ENCODE measurements around the gene MRPL38. TPM values are rescaled to one million over a fixed set of nuclear protein-coding genes. Genes with fewer than 3 reads are reported as not detected.

MRPL38 gene
- total RNA-seq, 1 donor from 2014 or later: 65.6 TPM

DNA sequence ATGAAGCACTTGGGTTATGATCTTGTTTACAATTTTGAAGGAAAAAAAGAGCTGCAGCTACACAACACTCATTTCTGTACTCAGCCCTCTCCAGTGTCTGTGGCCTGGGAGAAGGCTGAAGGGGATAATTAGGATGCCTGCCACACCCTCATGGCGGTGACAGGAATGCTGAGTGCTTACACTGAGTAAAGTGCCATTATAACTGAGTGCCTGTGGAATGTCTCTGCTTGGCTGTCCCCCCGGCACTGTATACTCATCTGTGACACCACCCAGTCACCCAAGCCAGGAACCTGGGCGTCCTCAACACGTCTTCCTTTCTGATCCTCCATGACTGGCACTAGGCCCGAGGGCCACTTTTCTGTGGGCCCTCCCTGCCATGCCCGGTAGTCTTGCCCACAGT lies 3.5 kb upstream of the MRPL38 start:
- H3K9me3 ChIP-seq (ENCODE audit: insufficient read depth, low read depth, low read length): no peaks in the 10 kb centered on the region
- TF ChIP-seq, protein P1, sequence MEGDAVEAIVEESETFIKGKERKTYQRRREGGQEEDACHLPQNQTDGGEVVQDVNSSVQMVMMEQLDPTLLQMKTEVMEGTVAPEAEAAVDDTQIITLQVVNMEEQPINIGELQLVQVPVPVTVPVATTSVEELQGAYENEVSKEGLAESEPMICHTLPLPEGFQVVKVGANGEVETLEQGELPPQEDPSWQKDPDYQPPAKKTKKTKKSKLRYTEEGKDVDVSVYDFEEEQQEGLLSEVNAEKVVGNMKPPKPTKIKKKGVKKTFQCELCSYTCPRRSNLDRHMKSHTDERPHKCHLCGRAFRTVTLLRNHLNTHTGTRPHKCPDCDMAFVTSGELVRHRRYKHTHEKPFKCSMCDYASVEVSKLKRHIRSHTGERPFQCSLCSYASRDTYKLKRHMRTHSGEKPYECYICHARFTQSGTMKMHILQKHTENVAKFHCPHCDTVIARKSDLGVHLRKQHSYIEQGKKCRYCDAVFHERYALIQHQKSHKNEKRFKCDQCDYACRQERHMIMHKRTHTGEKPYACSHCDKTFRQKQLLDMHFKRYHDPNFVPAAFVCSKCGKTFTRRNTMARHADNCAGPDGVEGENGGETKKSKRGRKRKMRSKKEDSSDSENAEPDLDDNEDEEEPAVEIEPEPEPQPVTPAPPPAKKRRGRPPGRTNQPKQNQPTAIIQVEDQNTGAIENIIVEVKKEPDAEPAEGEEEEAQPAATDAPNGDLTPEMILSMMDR (IDR thresholded peaks at IDR 0.05; ENCODE audit: insufficient read depth, low read depth, low read length): no peak
- TF ChIP-seq EZH2 (IDR thresholded peaks at IDR 0.05; ENCODE audit: insufficient read depth, low read length): no peak
- Mint-ChIP-seq H3K36me3 (ENCODE audit: low read depth, unreplicated experiment) (no peaks in the 10 kb centered on the region), H3K27ac (ENCODE audit: unreplicated experiment) (no peak overlapping the region), H3K4me3 (ENCODE audit: unreplicated experiment) (no peak overlapping the region), H3K9me3 (ENCODE audit: unreplicated experiment) (no peaks in the 10 kb centered on the region), H3K4me1 (ENCODE audit: low read depth, unreplicated experiment) (no peaks in the 10 kb centered on the region), H3K27me3 (ENCODE audit: low read depth, unreplicated experiment) (peaks cover 2% of the 10 kb centered on the region)
- H3K36me3 ChIP-seq (ENCODE audit: insufficient read depth, low read length): no peaks in the 10 kb centered on the region
- no peak overlapping the region for H3K27ac ChIP-seq (ENCODE audit: low read depth, low read length)
- no peaks in the 10 kb centered on the region for H4K20me1 ChIP-seq (ENCODE audit: insufficient read depth, low read length)
- no peak overlapping the region for H3K9ac ChIP-seq (ENCODE audit: low read length)
- FAIRE-seq (no peak), DNase-seq (ENCODE audit: low read depth) (no peak)
- H3K79me2 ChIP-seq (ENCODE audit: insufficient read depth, low read length): peaks cover 13% of the 10 kb centered on the region
- peaks cover 5% of the 10 kb centered on the region for H3K4me1 ChIP-seq (ENCODE audit: insufficient read depth, low read length)
- no peak overlapping the region for H3K4me3 ChIP-seq (ENCODE audit: insufficient read depth, low read depth, low read length)
- no peaks in the 10 kb centered on the region for H3K27me3 ChIP-seq (ENCODE audit: insufficient read depth, low read length)
- H2AFZ ChIP-seq (ENCODE audit: low read depth, low read length): peak overlapping the region; percentile 10
- H3K4me2 ChIP-seq (ENCODE audit: low read length): no peak overlapping the region

DNA sequence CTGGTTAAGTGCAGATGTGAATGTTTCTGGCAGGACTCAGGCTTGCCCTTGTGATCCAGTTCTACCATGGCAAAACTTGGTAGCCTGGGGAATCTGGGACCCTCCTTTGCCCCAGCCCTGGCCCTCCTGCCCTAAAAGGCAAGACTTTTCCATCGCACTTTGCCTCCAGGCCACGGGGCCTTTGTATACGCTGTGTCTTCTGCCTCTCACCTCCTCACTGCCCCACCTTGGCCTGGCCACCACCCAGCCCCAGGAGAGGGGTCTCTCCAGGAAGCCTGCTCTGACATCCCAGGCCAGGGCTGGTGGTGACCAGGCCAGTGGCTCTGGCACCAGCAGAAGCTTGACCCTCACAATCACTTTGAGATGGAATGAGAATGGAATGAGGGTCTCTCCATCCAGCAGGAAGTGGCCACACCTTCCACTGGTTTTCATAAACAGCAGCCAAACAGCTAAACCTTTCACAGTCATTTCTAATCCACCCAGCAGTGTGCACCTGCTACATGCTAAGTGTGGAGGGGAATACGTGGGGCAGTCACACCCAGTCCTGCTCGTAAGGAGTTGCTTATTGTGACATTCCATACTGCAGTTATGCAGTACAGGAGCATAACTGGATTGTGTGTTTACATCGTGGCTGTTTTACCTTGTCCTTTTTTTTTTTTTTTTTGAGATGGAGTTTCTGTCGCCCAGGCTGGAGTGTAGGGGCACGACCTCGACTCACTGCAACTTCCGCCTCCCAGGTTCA lies 1.6 kb upstream of the MRPL38 start:
- FAIRE-seq: no peak
- H3K36me3 ChIP-seq (ENCODE audit: insufficient read depth, low read length): peaks cover 5% of the 10 kb centered on the region
- TF ChIP-seq EZH2 (IDR thresholded peaks at IDR 0.05; ENCODE audit: insufficient read depth, low read length): no peak
- TF ChIP-seq, protein P1 (IDR thresholded peaks at IDR 0.05; ENCODE audit: insufficient read depth, low read depth, low read length): no peak
- H3K9ac ChIP-seq (ENCODE audit: low read length): no peak overlapping the region
- Mint-ChIP-seq H3K36me3 (ENCODE audit: low read depth, unreplicated experiment) (no peaks in the 10 kb centered on the region), H3K27me3 (ENCODE audit: low read depth, unreplicated experiment) (peaks cover 2% of the 10 kb centered on the region), H3K4me1 (ENCODE audit: low read depth, unreplicated experiment) (peaks cover 1% of the 10 kb centered on the region), H3K9me3 (ENCODE audit: unreplicated experiment) (no peaks in the 10 kb centered on the region), H3K27ac (ENCODE audit: unreplicated experiment) (no peak overlapping the region), H3K4me3 (ENCODE audit: unreplicated experiment) (no peak overlapping the region)
- peaks cover 3% of the 10 kb centered on the region for H4K20me1 ChIP-seq (ENCODE audit: insufficient read depth, low read length)
- H3K27me3 ChIP-seq (ENCODE audit: insufficient read depth, low read length): no peaks in the 10 kb centered on the region
- peaks cover 5% of the 10 kb centered on the region for H3K4me1 ChIP-seq (ENCODE audit: insufficient read depth, low read length)
- no peak overlapping the region for H3K4me3 ChIP-seq (ENCODE audit: insufficient read depth, low read depth, low read length)
- H3K27ac ChIP-seq (ENCODE audit: low read depth, low read length): no peak overlapping the region
- H3K4me2 ChIP-seq (ENCODE audit: low read length): no peak overlapping the region
- peaks cover 16% of the 10 kb centered on the region for H3K79me2 ChIP-seq (ENCODE audit: insufficient read depth, low read length)
- no peaks in the 10 kb centered on the region for H3K9me3 ChIP-seq (ENCODE audit: insufficient read depth, low read depth, low read length)
- DNase-seq (ENCODE audit: low read depth): no peak
- H2AFZ ChIP-seq (ENCODE audit: low read depth, low read length): no peak overlapping the region

DNA sequence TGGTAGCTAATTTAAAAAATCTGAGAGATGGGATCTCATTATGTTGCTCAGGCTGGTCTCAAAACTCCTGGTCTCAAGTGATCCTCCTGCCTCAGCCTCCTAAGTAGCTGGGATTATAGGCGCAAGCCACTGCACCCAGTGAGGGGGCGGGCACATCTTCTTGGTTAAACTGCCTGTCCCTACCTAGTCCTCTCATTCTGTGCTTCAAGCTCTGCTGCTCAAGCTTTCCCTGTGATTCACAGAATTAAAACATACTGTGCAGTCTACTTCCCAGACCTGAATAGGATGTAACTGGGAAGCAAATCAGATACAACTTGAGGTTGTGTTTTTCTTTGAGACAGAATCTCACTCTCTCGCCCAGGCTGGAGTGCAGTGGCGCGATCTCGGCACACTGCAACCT lies 2.3 kb downstream of the MRPL38 start:
- no peak for DNase-seq (ENCODE audit: low read depth)

More for the DNA sequence above, 2.3 kb downstream of the MRPL38 start:
- H3K27ac ChIP-seq (ENCODE audit: low read depth, low read length): no peak overlapping the region
- no peak for FAIRE-seq
- H3K9me3 ChIP-seq (ENCODE audit: insufficient read depth, low read depth, low read length): no peaks in the 10 kb centered on the region
- H3K4me3 ChIP-seq (ENCODE audit: insufficient read depth, low read depth, low read length): no peak overlapping the region
- peaks cover 5% of the 10 kb centered on the region for H3K4me1 ChIP-seq (ENCODE audit: insufficient read depth, low read length)
- H3K36me3 ChIP-seq (ENCODE audit: insufficient read depth, low read length): peaks cover 14% of the 10 kb centered on the region
- H2AFZ ChIP-seq (ENCODE audit: low read depth, low read length): no peak overlapping the region
- no peaks in the 10 kb centered on the region for H3K27me3 ChIP-seq (ENCODE audit: insufficient read depth, low read length)
- peaks cover 6% of the 10 kb centered on the region for H4K20me1 ChIP-seq (ENCODE audit: insufficient read depth, low read length)
- H3K4me2 ChIP-seq (ENCODE audit: low read length): no peak overlapping the region
- TF ChIP-seq, protein P1 (IDR thresholded peaks at IDR 0.05; ENCODE audit: insufficient read depth, low read depth, low read length): no peak
- no peak for TF ChIP-seq EZH2 (IDR thresholded peaks at IDR 0.05; ENCODE audit: insufficient read depth, low read length)
- no peak overlapping the region for H3K4me3 Mint-ChIP-seq (ENCODE audit: unreplicated experiment)
- H3K79me2 ChIP-seq (ENCODE audit: insufficient read depth, low read length): peaks cover 16% of the 10 kb centered on the region
- no peaks in the 10 kb centered on the region for H3K36me3 Mint-ChIP-seq (ENCODE audit: low read depth, unreplicated experiment)
- H3K9ac ChIP-seq (ENCODE audit: low read length): no peak overlapping the region
- no peak overlapping the region for H3K27ac Mint-ChIP-seq (ENCODE audit: unreplicated experiment)
- H3K9me3 Mint-ChIP-seq (ENCODE audit: unreplicated experiment): no peaks in the 10 kb centered on the region
- no peaks in the 10 kb centered on the region for H3K27me3 Mint-ChIP-seq (ENCODE audit: low read depth, unreplicated experiment)
- H3K4me1 Mint-ChIP-seq (ENCODE audit: low read depth, unreplicated experiment): peaks cover 1% of the 10 kb centered on the region

Data from astrocyte (in vitro differentiated cells and primary cell).